ENCODE data around the gene TEX26. TPM values are rescaled to one million over a fixed set of nuclear protein-coding genes. Genes with fewer than 3 reads are reported as not detected.

The TEX26 gene
- total RNA-seq, 2 donors from 2014 or later: not detected

DNA sequence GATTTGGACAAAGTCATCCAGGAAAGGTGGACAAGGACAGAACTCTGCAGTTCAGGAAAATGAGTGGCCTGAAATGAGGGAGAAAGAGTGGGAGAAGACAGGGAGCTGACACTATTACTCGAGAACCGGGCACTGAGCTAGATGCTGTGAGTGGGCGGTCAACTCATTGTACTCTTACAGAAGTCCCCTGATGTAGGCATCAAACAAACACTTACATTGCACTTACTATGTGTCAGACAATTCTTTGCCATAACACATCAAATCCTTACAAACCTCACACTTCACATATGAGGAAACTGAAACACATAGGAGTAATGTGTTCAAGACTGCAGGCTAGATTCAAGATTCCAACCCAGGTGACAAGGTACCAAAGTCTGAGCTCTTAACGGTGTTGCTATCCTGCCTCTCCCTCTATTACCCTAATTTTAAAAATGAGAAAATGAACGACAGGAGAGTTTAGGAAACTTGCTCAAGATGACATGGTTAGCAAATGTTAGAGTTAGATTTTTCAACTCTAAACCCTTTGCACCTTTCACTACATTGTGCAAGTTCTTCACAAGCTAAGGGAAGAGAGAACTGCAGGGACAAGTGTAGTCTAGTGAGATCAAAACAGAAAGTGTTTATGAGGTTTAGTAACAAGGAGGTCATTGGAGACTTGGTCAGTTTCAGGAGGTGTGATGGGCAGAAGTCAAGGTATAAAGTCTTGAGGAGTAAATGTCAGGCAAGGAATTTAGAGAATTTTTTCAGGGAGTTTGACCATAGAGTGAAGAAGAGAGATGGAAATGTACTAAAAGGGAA lies 31.3 kb upstream of the TEX26 start:
- Mint-ChIP-seq H3K27me3 (ENCODE audit: insufficient read depth) (peaks cover 48% of the 10 kb centered on the region), H3K9me3 (no peaks in the 10 kb centered on the region), H3K27ac (no peak overlapping the region), H3K4me1 (peaks cover 2% of the 10 kb centered on the region), H3K4me3 (no peak overlapping the region), H3K36me3 (ENCODE audit: low read depth) (no peaks in the 10 kb centered on the region)
- no peaks in the 10 kb centered on the region for H3K9me3 ChIP-seq (ENCODE audit: control insufficient read depth, low read length)
- no peak overlapping the region for H3K27ac ChIP-seq (ENCODE audit: low read depth, low read length)
- no peak for TF ChIP-seq CTCF (conservative IDR thresholded peaks at IDR 0.05)
- H3K36me3 ChIP-seq (ENCODE audit: control insufficient read depth, insufficient read depth, low read length): no peaks in the 10 kb centered on the region
- H3K4me3 ChIP-seq (ENCODE audit: low read length): no peak overlapping the region
- H3K9ac ChIP-seq (ENCODE audit: extremely low read depth, low read length, poor library complexity, severe bottlenecking): no peak overlapping the region
- DNase-seq: no peak
- no peaks in the 10 kb centered on the region for H3K4me1 ChIP-seq (ENCODE audit: control insufficient read depth, insufficient read depth, low read length)
- peaks cover 59% of the 10 kb centered on the region for H3K27me3 ChIP-seq (ENCODE audit: control insufficient read depth, insufficient read depth, low read length, poor library complexity, severe bottlenecking)
- WGBS, 2 experiments (ENCODE audit: insufficient coverage in 1 of 2, insufficient read length in 1 of 2): 87 to 92% methylated on average over 4 to 5 of the region's 5 CpGs

- TF ChIP-seq CTCF (conservative IDR thresholded peaks at IDR 0.05): no peak
- 86 to 94% methylated on average over 1 of the region's 1 CpG for WGBS, 2 experiments (ENCODE audit: insufficient coverage in 1 of 2, insufficient read length in 1 of 2)
- DNase-seq: no peak
- Mint-ChIP-seq H3K9me3 (no peaks in the 10 kb centered on the region), H3K36me3 (ENCODE audit: low read depth) (no peaks in the 10 kb centered on the region), H3K27ac (no peak overlapping the region), H3K27me3 (ENCODE audit: insufficient read depth) (peaks cover 70% of the 10 kb centered on the region), H3K4me3 (no peak overlapping the region), H3K4me1 (peaks cover 2% of the 10 kb centered on the region)
- H3K36me3 ChIP-seq (ENCODE audit: control insufficient read depth, insufficient read depth, low read length): no peaks in the 10 kb centered on the region
- H3K27ac ChIP-seq (ENCODE audit: low read depth, low read length): no peak overlapping the region
- no peak overlapping the region for H3K4me3 ChIP-seq (ENCODE audit: low read length)
- no peaks in the 10 kb centered on the region for H3K9me3 ChIP-seq (ENCODE audit: control insufficient read depth, low read length)
- H3K9ac ChIP-seq (ENCODE audit: extremely low read depth, low read length, poor library complexity, severe bottlenecking): no peak overlapping the region
- H3K27me3 ChIP-seq (ENCODE audit: control insufficient read depth, insufficient read depth, low read length, poor library complexity, severe bottlenecking): peaks cover 81% of the 10 kb centered on the region
- no peaks in the 10 kb centered on the region for H3K4me1 ChIP-seq (ENCODE audit: control insufficient read depth, insufficient read depth, low read length)
Observed at GRCh38 chr13:30904043-30904442, 28.4 kb upstream of the TEX26 start.

- Mint-ChIP-seq H3K9me3 (no peaks in the 10 kb centered on the region), H3K27me3 (ENCODE audit: insufficient read depth) (peaks cover 62% of the 10 kb centered on the region), H3K4me1 (peaks cover 2% of the 10 kb centered on the region), H3K36me3 (ENCODE audit: low read depth) (no peaks in the 10 kb centered on the region), H3K4me3 (peak within 1 kb of the TSS; percentile 12), H3K27ac (no peak within 1 kb of the TSS)
- peaks cover 73% of the 10 kb centered on the region for H3K27me3 ChIP-seq (ENCODE audit: control insufficient read depth, insufficient read depth, low read length, poor library complexity, severe bottlenecking)
- H3K36me3 ChIP-seq (ENCODE audit: control insufficient read depth, insufficient read depth, low read length): no peaks in the 10 kb centered on the region
- 20 to 22% methylated on average over 6 to 35 of the region's 35 CpGs for WGBS, 2 experiments (ENCODE audit: insufficient coverage in 1 of 2, insufficient read length in 1 of 2)
- TF ChIP-seq CTCF (conservative IDR thresholded peaks at IDR 0.05): no peak
- no peak within 1 kb of the TSS for H3K4me3 ChIP-seq (ENCODE audit: low read length)
- no peak for DNase-seq
- H3K9ac ChIP-seq (ENCODE audit: extremely low read depth, low read length, poor library complexity, severe bottlenecking): no peak within 1 kb of the TSS
- H3K27ac ChIP-seq (ENCODE audit: low read depth, low read length): no peak within 1 kb of the TSS
- no peaks in the 10 kb centered on the region for H3K4me1 ChIP-seq (ENCODE audit: control insufficient read depth, insufficient read depth, low read length)
- no peaks in the 10 kb centered on the region for H3K9me3 ChIP-seq (ENCODE audit: control insufficient read depth, low read length)
Observed at GRCh38 chr13:30905932-30906383, 26.5 kb upstream of the TEX26 start, which contains the start of gene MEDAG. MEDAG (plus strand) TSS chr13:30906271; CDS start chr13:30906516, 245 bp downstream.

All from endodermal cell (in vitro differentiated cells).